ENCODE data around the gene DDN. TPM values are rescaled to one million over a fixed set of nuclear protein-coding genes. Genes with fewer than 3 reads are reported as not detected.
A peak's percentile ranks its signal among the peaks of the same experiment; 100 is the strongest.

The DDN gene
- total and polyA plus RNA-seq, 9 of the 15 experiments (the other 6 are each of a cell fraction or from before 2014, with no cell fraction given): 0.03 to 3.6 (median 1.6) TPM

DNA sequence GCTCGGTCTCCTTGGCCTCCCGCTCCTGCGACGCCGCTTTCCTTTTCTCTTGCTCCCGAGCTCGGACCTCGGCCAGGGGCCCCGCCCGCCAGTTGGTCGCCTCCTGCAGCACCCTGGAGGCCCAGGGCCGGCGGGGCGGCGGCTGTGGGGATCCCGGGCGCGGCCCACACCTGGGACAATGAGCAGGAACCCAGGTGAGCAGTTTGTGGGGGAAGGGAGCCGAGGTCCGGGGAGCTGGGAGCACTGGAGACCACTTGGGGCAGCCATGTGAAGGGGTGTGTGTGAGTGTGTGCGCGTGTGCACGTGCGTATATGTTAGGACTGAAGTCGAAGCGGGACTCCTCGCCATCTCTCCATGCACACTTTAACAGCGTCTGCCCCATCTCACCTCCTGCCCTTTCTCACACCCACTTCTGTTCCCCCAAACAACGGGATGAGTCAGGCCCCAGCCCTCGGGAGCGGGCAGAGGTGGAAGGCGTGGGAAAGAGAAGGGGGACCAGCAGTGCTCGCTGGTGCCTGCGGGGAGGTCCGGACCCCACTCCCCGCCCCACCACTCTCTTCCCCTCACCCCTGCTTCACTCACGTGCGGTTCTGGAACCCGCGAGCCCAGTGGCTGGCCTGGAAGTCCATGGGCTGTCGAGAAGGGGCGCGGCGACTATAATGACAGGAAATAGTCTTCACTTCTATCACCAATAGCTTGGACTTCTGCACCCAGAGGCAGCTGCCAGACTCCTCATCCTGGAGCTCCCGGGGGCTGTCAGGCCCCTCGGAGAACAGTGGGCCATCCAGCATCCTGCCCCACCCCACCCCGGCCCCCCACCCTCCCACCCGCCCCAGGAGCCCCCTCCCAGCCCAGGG, 450 bp downstream of the DDN start (continued):
- no peak for TF ChIP-seq PKNOX1 (IDR thresholded peaks at IDR 0.05)
- TF ChIP-seq ZNF398 (CRISPR knock-in tag; IDR thresholded peaks at IDR 0.05): no peak
- peak; percentile 52; the same call in 1 of the 2 replicates for TF ChIP-seq EGR1 (conservative IDR thresholded peaks at IDR 0.05)
- TF ChIP-seq CEBPB (tag; IDR thresholded peaks at IDR 0.05): no peak
- TF ChIP-seq FOXA3 (CRISPR knock-in tag; conservative IDR thresholded peaks at IDR 0.05 in 1 of 2, IDR thresholded peaks at IDR 0.05 in 1 of 2): no peak
- peak in 1 of 2 experiments; percentile 36; a peak in 1 of 4 replicates for TF ChIP-seq MAZ (CRISPR knock-in tag; conservative IDR thresholded peaks at IDR 0.05 in 1 of 2, IDR thresholded peaks at IDR 0.05 in 1 of 2)
- TF ChIP-seq, protein P1, sequence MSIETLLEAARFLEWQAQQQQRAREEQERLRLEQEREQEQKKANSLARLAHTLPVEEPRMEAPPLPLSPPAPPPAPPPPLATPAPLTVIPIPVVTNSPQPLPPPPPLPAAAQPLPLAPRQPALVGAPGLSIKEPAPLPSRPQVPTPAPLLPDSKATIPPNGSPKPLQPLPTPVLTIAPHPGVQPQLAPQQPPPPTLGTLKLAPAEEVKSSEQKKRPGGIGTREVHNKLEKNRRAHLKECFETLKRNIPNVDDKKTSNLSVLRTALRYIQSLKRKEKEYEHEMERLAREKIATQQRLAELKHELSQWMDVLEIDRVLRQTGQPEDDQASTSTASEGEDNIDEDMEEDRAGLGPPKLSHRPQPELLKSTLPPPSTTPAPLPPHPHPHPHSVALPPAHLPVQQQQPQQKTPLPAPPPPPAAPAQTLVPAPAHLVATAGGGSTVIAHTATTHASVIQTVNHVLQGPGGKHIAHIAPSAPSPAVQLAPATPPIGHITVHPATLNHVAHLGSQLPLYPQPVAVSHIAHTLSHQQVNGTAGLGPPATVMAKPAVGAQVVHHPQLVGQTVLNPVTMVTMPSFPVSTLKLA (conservative IDR thresholded peaks at IDR 0.05): peak in 1 of 2 experiments; percentile 48; a peak in 2 of 4 replicates
- TF ChIP-seq, protein P2, sequence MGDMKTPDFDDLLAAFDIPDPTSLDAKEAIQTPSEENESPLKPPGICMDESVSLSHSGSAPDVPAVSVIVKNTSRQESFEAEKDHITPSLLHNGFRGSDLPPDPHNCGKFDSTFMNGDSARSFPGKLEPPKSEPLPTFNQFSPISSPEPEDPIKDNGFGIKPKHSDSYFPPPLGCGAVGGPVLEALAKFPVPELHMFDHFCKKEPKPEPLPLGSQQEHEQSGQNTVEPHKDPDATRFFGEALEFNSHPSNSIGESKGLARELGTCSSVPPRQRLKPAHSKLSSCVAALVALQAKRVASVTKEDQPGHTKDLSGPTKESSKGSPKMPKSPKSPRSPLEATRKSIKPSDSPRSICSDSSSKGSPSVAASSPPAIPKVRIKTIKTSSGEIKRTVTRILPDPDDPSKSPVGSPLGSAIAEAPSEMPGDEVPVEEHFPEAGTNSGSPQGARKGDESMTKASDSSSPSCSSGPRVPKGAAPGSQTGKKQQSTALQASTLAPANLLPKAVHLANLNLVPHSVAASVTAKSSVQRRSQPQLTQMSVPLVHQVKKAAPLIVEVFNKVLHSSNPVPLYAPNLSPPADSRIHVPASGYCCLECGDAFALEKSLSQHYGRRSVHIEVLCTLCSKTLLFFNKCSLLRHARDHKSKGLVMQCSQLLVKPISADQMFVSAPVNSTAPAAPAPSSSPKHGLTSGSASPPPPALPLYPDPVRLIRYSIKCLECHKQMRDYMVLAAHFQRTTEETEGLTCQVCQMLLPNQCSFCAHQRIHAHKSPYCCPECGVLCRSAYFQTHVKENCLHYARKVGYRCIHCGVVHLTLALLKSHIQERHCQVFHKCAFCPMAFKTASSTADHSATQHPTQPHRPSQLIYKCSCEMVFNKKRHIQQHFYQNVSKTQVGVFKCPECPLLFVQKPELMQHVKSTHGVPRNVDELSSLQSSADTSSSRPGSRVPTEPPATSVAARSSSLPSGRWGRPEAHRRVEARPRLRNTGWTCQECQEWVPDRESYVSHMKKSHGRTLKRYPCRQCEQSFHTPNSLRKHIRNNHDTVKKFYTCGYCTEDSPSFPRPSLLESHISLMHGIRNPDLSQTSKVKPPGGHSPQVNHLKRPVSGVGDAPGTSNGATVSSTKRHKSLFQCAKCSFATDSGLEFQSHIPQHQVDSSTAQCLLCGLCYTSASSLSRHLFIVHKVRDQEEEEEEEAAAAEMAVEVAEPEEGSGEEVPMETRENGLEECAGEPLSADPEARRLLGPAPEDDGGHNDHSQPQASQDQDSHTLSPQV (IDR thresholded peaks at IDR 0.05): no peak
- TF ChIP-seq, protein P3, sequence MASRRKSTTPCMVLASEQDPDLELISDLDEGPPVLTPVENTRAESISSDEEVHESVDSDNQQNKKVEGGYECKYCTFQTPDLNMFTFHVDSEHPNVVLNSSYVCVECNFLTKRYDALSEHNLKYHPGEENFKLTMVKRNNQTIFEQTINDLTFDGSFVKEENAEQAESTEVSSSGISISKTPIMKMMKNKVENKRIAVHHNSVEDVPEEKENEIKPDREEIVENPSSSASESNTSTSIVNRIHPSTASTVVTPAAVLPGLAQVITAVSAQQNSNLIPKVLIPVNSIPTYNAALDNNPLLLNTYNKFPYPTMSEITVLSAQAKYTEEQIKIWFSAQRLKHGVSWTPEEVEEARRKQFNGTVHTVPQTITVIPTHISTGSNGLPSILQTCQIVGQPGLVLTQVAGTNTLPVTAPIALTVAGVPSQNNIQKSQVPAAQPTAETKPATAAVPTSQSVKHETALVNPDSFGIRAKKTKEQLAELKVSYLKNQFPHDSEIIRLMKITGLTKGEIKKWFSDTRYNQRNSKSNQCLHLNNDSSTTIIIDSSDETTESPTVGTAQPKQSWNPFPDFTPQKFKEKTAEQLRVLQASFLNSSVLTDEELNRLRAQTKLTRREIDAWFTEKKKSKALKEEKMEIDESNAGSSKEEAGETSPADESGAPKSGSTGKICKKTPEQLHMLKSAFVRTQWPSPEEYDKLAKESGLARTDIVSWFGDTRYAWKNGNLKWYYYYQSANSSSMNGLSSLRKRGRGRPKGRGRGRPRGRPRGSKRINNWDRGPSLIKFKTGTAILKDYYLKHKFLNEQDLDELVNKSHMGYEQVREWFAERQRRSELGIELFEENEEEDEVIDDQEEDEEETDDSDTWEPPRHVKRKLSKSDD (conservative IDR thresholded peaks at IDR 0.05; ENCODE audit: low read length): no peak
- 0 out of 2 replicates have a peak, but pooled peaks have one; percentile 34 for TF ChIP-seq NFIC (IDR thresholded peaks at IDR 0.05)
- TF ChIP-seq, protein P4, sequence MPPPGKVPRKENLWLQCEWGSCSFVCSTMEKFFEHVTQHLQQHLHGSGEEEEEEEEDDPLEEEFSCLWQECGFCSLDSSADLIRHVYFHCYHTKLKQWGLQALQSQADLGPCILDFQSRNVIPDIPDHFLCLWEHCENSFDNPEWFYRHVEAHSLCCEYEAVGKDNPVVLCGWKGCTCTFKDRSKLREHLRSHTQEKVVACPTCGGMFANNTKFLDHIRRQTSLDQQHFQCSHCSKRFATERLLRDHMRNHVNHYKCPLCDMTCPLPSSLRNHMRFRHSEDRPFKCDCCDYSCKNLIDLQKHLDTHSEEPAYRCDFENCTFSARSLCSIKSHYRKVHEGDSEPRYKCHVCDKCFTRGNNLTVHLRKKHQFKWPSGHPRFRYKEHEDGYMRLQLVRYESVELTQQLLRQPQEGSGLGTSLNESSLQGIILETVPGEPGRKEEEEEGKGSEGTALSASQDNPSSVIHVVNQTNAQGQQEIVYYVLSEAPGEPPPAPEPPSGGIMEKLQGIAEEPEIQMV (tag; conservative IDR thresholded peaks at IDR 0.05; ENCODE audit: low read depth): no peak

All from K562 (cell line).